Vagina (tissue), 2 donors: ENCODE results near the gene RNF214. TPM values are rescaled to one million over a fixed set of nuclear protein-coding genes. Genes with fewer than 3 reads are reported as not detected.
"Not testable (repeated sequence)": the region's sequence is repeated elsewhere in the genome, so short reads cannot be mapped to it uniquely, and the experiment has no call there.

Experiments used
- DNase-seq, 2 donors: peaks; one replicate each; pipeline ENCODE4 v3.0.0-alpha.2; 2017; ENCODE audit errors: extremely low spot score in 2 of 2
- H3K27ac ChIP-seq: fragments of 200-600 bp; sonication (generic); one replicate; pipeline ENCODE4 v1.5.1; 2019
- H3K27me3 ChIP-seq: fragments of 200-600 bp; sonication (generic); one replicate; pipeline ENCODE4 v1.5.1; 2019
- H3K36me3 ChIP-seq, 2 donors: fragments of 200-600 bp; sonication (generic); one replicate each; pipeline ENCODE4 v1.5.1; 2017 to 2019
- H3K4me1 ChIP-seq: fragments of 200-600 bp; sonication (generic); one replicate; pipeline ENCODE4 v1.5.1; 2019
- H3K4me3 ChIP-seq, 2 donors: fragments of 200-600 bp; sonication (generic); 1 replicate in 1 of 2; 2 replicates in 1 of 2; pipeline ENCODE4 v1.5.1; 2016 to 2019
- H3K9me3 ChIP-seq: fragments of 200-600 bp; sonication (generic); one replicate; pipeline ENCODE4 v1.5.1; 2019
- CTCF ChIP-seq, 3 experiments: fragments of 450-650 bp in 2 of 3; fragments of 200-600 bp in 1 of 3; sonication (generic) in 1 of 3; IDR thresholded peaks; one replicate each; pipeline ENCODE4 v1.5.1; 2017 to 2019; ENCODE audit warnings: antibody characterized with exemption in 3 of 3, mild to moderate bottlenecking in 2 of 3, moderate library complexity in 2 of 3
- POLR2A ChIP-seq, 2 donors: fragments of 450-650 bp; IDR thresholded peaks; one replicate each; pipeline ENCODE4 v1.6.1; 2017; ENCODE audit warnings: antibody characterized with exemption in 2 of 2, mild to moderate bottlenecking in 2 of 2, moderate library complexity in 2 of 2
- POLR2AphosphoS5 ChIP-seq, 2 donors: sonication (generic); formaldehyde crosslinking; IDR thresholded peaks; one replicate each; pipeline ENCODE4 v1.9.0; 2017; ENCODE audit warnings: antibody characterized with exemption in 2 of 2, mild to moderate bottlenecking in 2 of 2, low read depth in 1 of 2; ENCODE audit not compliant: insufficient read depth in 1 of 2
- intact Hi-C: fragments of 100-400 bp; cut with DNase I; formaldehyde crosslinking; loops from one replicate; pipeline ENCODE4 v1.15.1; 2023
- total RNA-seq: library from RNA; depleted of rRNA; stranded (reverse); fragments of >200 nt; gene quantifications from one replicate; pipeline ENCODE4 v1.2.3, GENCODE V29; 2016

RNF214 gene
- total RNA-seq, 1 donor from 2014 or later, result 10.8 TPM

- intact Hi-C loops, result no loop called here
- TF ChIP-seq CTCF (IDR thresholded peaks at IDR 0.05) (no peak), POLR2AphosphoS5 (IDR thresholded peaks at IDR 0.05; ENCODE audit: insufficient read depth in 1 of 2, low read depth in 1 of 2) (no peak), POLR2A (IDR thresholded peaks at IDR 0.05) (no peak)
- no peak overlapping the region for H3K4me3 ChIP-seq
These were observed 33.3 kb downstream of the RNF214 start for GRCh38 chr11:117265745-117266144.

GRCh38 chr11:117269856-117270255 is 37.4 kb downstream of the RNF214 start:
- H3K4me3 ChIP-seq, result no peak overlapping the region
- no peak for DNase-seq
- no peaks in the 10 kb centered on the region for H3K4me1 ChIP-seq
- intact Hi-C loops, result no loop called here
- no peaks in the 10 kb centered on the region for H3K9me3 ChIP-seq
- no peaks in the 10 kb centered on the region for H3K27me3 ChIP-seq
- no peak overlapping the region for H3K27ac ChIP-seq
- no peak for TF ChIP-seq POLR2A (IDR thresholded peaks at IDR 0.05)
- no peak for TF ChIP-seq POLR2AphosphoS5 (IDR thresholded peaks at IDR 0.05; ENCODE audit: insufficient read depth in 1 of 2, low read depth in 1 of 2)
- no peak for TF ChIP-seq CTCF (IDR thresholded peaks at IDR 0.05)
- H3K36me3 ChIP-seq, result peaks cover 0 to 3% of the 10 kb centered on the region in 2 donors

More at GRCh38 chr11:117265745-117266144, 33.3 kb downstream of the RNF214 start:
- Histone ChIP-seq H3K4me1 (no peaks in the 10 kb centered on the region), H3K9me3 (no peaks in the 10 kb centered on the region), H3K27ac (no peak overlapping the region), H3K36me3 (peaks cover 0 to 3% of the 10 kb centered on the region in 2 donors), H3K27me3 (no peaks in the 10 kb centered on the region)
- no peak for DNase-seq

GRCh38 chr11:117271208-117271607 is 38.7 kb downstream of the RNF214 start:
- H3K4me1 ChIP-seq, result no peaks in the 10 kb centered on the region
- H3K4me3 ChIP-seq, result no peak overlapping the region
- intact Hi-C loops, result no loop called here
- no peaks in the 10 kb centered on the region for H3K9me3 ChIP-seq
- no peak for TF ChIP-seq POLR2AphosphoS5 (IDR thresholded peaks at IDR 0.05; ENCODE audit: insufficient read depth in 1 of 2, low read depth in 1 of 2)
- no peak for TF ChIP-seq POLR2A (IDR thresholded peaks at IDR 0.05)
- no peak for TF ChIP-seq CTCF (IDR thresholded peaks at IDR 0.05)
- H3K27ac ChIP-seq, result no peak overlapping the region
- no peak for DNase-seq
- no peaks in the 10 kb centered on the region for H3K27me3 ChIP-seq
- H3K36me3 ChIP-seq, result peaks cover 0 to 2% of the 10 kb centered on the region in 2 donors

GRCh38 chr11:117272175-117272574 is 39.7 kb downstream of the RNF214 start:
- H3K36me3 ChIP-seq, H3K27me3 ChIP-seq, intact Hi-C loops, H3K4me3 ChIP-seq, H3K9me3 ChIP-seq, H3K4me1 ChIP-seq, H3K27ac ChIP-seq, DNase-seq: not testable (repeated sequence)

- Histone ChIP-seq H3K4me1 (no peaks in the 10 kb centered on the region), H3K27ac (no peak overlapping the region), H3K36me3 (no peaks in the 10 kb centered on the region), H3K9me3 (no peaks in the 10 kb centered on the region), H3K4me3 (no peak overlapping the region), H3K27me3 (no peaks in the 10 kb centered on the region)
- TF ChIP-seq CTCF (IDR thresholded peaks at IDR 0.05), result no peak
- TF ChIP-seq POLR2AphosphoS5 (IDR thresholded peaks at IDR 0.05; ENCODE audit: insufficient read depth in 1 of 2, low read depth in 1 of 2), result no peak
- TF ChIP-seq POLR2A (IDR thresholded peaks at IDR 0.05), result no peak
- no peak for DNase-seq
- intact Hi-C loops, result no loop called here
These were observed 41.2 kb downstream of the RNF214 start for GRCh38 chr11:117273550-117274289.
